NCI-H1105 treated with DMSO at 0.1 percent for 48 hours (cell line): ENCODE data around the gene SOST.

Experiments used
- DNase-seq: peaks from one replicate; lab custom pipeline; 2025; lab: John Stamatoyannopoulos, UW

The SOST gene

GRCh38 chr17:43741636-43742035 lies 17.0 kb downstream of the SOST start:
- DNase-seq: no peak

- DNase-seq: no peak
Observed at GRCh38 chr17:43740541-43740940, 18.1 kb downstream of the SOST start.

GRCh38 chr17:43737722-43738121 lies 20.9 kb downstream of the SOST start:
- no peak for DNase-seq

GRCh38 chr17:43736389-43736788 lies 22.2 kb downstream of the SOST start:
- DNase-seq: no peak

GRCh38 chr17:43734376-43734775 lies 24.2 kb downstream of the SOST start:
- DNase-seq: no peak

GRCh38 chr17:43733956-43734355 lies 24.6 kb downstream of the SOST start:
- DNase-seq: no peak

- no peak for DNase-seq
Observed at GRCh38 chr17:43732958-43733357, 25.6 kb downstream of the SOST start.

- no peak for DNase-seq
Observed at GRCh38 chr17:43728081-43728480, 30.5 kb downstream of the SOST start.

GRCh38 chr17:43723697-43724359 lies 34.8 kb downstream of the SOST start:
- DNase-seq: no peak

- no peak for DNase-seq
Observed at GRCh38 chr17:43722870-43723665, 35.5 kb downstream of the SOST start.

- no peak for DNase-seq
Observed at GRCh38 chr17:43722269-43722619, 36.3 kb downstream of the SOST start.

- no peak for DNase-seq
Observed at GRCh38 chr17:43721537-43722268, 36.9 kb downstream of the SOST start.

- no peak for DNase-seq
Observed at GRCh38 chr17:43720311-43721060, 38.1 kb downstream of the SOST start.

- no peak for DNase-seq
Observed at GRCh38 chr17:43719578-43719977, 39.0 kb downstream of the SOST start.

- no peak for DNase-seq
Observed at GRCh38 chr17:43718544-43718943, 40.0 kb downstream of the SOST start.

GRCh38 chr17:43717913-43718312 lies 40.7 kb downstream of the SOST start:
- DNase-seq: no peak

- DNase-seq: no peak
Observed at GRCh38 chr17:43714465-43715149, 44.0 kb downstream of the SOST start.

GRCh38 chr17:43713494-43714162 lies 45.0 kb downstream of the SOST start:
- peak; percentile 26 for DNase-seq

GRCh38 chr17:43712397-43712796 lies 46.2 kb downstream of the SOST start:
- DNase-seq: no peak

- DNase-seq: no peak
Observed at GRCh38 chr17:43710101-43710500, 48.5 kb downstream of the SOST start.

GRCh38 chr17:43709210-43709609 lies 49.4 kb downstream of the SOST start:
- DNase-seq: no peak
